AG09319 (cell line): ENCODE measurements around the gene KRTAP9-9.
"Not testable (repeated sequence)": the region's sequence is repeated elsewhere in the genome, so short reads cannot be mapped to it uniquely, and the experiment has no call there.

Experiments
- DNase-seq: peaks from one replicate; pipeline ENCODE4 v3.0.0-alpha.2; 2010; ENCODE audit warnings: low read depth; ENCODE audit errors: extremely low read depth
- CTCF ChIP-seq: IDR thresholded peaks from 2 replicates; pipeline ENCODE4 v1.5.1; 2011; ENCODE audit warnings: low read depth, mild to moderate bottlenecking, inconsistent platforms, low read length, moderate library complexity

The KRTAP9-9 gene

GRCh38 chr17:41255381-41256290 lies at the start of gene KRTAP9-9:
Gene KRTAP9-9 (plus strand): TSS chr17:41255384.
- DNase-seq, result not testable (repeated sequence)

GRCh38 chr17:41211845-41212466 lies 43.2 kb upstream of the KRTAP9-9 start:
- DNase-seq, result peak; percentile 11

GRCh38 chr17:41212524-41213169 lies 42.5 kb upstream of the KRTAP9-9 start:
- no peak for TF ChIP-seq CTCF
- no peak for DNase-seq

More at GRCh38 chr17:41211845-41212466, 43.2 kb upstream of the KRTAP9-9 start:
- no peak for TF ChIP-seq CTCF

- TF ChIP-seq CTCF, result no peak
- DNase-seq, result no peak
Observed at GRCh38 chr17:41215681-41216080, 39.5 kb upstream of the KRTAP9-9 start.

- no peak for DNase-seq
- no peak for TF ChIP-seq CTCF
Observed at GRCh38 chr17:41223821-41224220, 31.4 kb upstream of the KRTAP9-9 start.

GRCh38 chr17:41226051-41226450 lies 29.1 kb upstream of the KRTAP9-9 start:
- TF ChIP-seq CTCF, result no peak
- no peak for DNase-seq

- not testable (repeated sequence) for DNase-seq
Observed at GRCh38 chr17:41226598-41227095, 28.5 kb upstream of the KRTAP9-9 start, which contains the start of gene KRTAP9-2. Gene KRTAP9-2 (plus strand): TSS chr17:41226648. CDS start chr17:41226655, 7 bp downstream.

GRCh38 chr17:41230094-41230493 lies 25.1 kb upstream of the KRTAP9-9 start:
- TF ChIP-seq CTCF, result no peak
- no peak for DNase-seq
